Stimulated activated CD4-positive, alpha-beta T cell treated with anti-CD3 and anti-CD28 coated beads, Interleukin-1b, Interleukin-23, amount 100 ng/mL, for 24 hours (primary cell): ENCODE measurements around the gene ELL.

Source experiments
- DNase-seq, 4 experiments: peaks; one replicate each; pipeline ENCODE4 v3.0.0-alpha.2; 2020; ENCODE audit warnings: low read depth in 4 of 4, low spot score in 1 of 4

Gene ELL

GRCh38 chr19:18473003-18473705 lies 48.7 kb downstream of the ELL start:
- DNase-seq, result no peak

GRCh38 chr19:18470787-18471186 lies 51.1 kb downstream of the ELL start:
- no peak for DNase-seq

- DNase-seq, result peak; percentile 46 to 54 (median 48)
These were observed 52.6 kb downstream of the ELL start for GRCh38 chr19:18469069-18469846.

DNA sequence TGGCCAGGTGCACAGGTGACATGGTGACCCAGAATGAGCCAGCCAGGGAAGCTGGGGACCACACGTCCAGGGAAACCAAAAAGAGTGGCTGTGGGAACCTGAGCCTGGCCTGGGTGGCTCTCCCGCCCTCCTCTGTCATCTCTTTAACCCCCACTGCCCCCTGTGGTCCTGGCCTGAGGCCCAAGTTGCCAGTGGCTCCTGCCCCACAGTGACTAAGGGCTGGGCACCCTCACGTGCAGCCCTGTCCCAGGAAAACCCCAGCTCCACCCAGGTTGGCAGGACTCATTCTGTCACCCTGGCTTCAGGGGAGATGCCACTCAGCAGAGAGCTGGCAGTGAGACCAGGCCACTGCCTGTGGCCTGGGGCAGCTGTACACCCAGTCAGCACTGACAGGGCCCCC lies 53.4 kb downstream of the ELL start:
- DNase-seq, result no peak

DNA sequence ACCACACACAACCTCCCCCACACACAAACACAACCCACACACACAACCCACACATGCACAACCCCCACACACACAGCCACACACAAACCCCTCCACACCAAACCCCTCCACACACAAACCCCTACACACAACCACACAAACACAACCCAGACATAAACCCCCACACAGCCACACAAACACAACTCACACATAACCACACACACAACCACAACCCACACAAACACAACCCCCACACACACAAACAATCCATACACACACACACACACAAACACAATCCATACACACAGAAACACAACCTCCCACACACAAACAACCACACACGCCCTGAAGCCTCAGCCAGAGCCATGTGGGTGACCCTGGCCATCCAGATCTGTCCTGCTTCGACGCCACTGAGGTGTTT lies 53.9 kb downstream of the ELL start:
- DNase-seq, result no peak

DNA sequence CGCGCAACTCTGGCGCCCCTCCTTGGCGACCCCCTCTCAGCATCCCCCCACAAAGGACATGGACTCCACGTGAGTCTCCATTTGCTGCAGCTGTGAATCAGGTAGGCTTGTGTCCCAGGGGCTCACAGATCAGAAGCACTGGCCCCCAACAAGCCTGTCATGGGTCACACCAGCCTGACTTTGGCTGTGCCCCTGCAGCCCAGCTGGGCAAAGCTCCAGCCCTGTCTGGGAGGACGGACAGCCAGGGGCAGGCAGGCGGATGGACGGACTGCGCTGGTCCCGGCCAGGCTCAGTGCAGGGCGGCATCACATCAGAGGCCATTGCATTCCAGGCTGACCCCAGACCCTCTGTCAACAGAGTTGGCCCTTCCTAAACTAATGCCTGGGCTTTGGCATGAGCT lies 55.5 kb downstream of the ELL start:
- no peak for DNase-seq

DNA sequence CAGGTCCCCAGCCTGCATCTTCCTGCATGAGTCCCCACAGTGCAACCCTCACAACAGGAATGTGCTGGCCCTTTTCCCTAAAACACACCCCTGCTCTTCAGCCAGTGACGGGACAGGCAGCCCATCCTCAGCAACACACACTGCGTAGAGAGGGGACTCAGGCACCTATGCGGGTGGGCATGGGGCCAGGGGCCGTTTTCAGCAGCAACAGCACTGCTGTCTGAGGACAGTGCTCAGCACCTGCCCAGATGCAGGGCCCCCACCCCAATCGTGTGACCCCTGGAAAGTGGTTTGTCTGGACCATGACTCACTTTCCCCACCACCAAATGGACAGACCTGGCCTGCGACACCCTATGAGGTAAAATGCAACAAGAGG lies 55.9 kb downstream of the ELL start:
- no peak for DNase-seq

- no peak for DNase-seq
These were observed 56.5 kb downstream of the ELL start for GRCh38 chr19:18465214-18465963.

DNA sequence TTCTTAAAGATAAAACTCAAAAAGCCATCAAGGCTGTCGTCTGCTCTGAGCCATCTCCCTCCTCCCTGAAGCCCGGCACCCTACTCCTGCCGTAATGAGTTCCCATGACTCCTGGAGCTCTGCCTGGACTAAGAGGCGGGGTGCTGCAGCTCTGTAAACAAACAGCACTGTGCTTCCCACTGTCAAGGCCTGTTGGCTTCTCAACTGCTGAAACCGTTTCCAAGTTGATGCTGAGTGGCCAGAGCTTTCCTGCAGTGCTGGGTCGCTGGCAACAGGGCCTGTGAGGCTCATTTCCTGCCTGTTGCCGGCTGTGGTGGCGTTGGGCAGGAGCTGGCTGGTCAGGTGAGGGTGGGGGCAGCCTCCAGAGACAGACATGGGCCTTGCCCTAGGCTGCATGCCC lies 57.2 kb downstream of the ELL start:
- DNase-seq, result no peak

- DNase-seq, result no peak
These were observed 60.4 kb downstream of the ELL start for GRCh38 chr19:18461471-18461870.

- no peak for DNase-seq
These were observed 61.0 kb downstream of the ELL start for GRCh38 chr19:18460900-18461299.

DNA sequence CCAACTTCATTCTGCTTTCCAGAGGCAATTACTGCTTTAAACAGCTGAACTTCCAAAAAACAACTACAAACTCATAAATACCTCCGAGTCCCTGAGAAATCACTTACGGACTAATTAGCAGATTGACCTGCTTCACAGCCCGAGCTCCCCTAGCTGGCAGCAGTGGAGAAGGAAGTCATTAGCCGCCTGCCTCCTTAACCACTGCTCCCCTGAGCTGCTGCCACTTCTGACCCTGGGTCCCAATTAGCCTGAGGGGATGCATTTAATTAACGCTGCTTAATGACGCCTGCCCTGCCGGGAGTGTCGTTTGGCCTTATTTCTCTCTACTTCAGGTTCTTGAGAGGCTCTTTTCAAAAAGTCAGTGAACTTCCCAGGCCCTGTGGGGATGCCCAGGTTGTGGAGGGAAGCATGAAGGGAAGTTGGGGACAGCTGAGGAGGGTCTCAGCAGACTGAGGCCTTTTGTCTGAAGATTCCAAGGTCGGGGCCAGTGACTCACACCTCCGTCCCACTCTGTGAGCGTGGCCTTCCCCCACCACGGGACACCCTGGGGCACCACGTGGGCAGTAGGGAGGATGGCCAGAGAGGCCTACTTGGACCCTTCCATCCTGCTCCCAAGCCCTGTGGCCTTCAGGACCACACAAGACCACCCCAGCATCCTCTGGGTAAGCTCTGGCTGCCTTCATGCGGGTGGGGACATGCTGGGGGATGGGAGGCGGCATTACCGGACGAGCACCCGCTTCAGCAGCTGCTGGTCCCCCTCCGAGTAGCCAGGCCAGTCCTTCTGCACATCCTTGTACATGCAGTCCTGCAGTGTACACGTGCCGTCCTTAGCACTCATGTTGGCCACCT lies 64.2 kb downstream of the ELL start:
- no peak for DNase-seq

DNA sequence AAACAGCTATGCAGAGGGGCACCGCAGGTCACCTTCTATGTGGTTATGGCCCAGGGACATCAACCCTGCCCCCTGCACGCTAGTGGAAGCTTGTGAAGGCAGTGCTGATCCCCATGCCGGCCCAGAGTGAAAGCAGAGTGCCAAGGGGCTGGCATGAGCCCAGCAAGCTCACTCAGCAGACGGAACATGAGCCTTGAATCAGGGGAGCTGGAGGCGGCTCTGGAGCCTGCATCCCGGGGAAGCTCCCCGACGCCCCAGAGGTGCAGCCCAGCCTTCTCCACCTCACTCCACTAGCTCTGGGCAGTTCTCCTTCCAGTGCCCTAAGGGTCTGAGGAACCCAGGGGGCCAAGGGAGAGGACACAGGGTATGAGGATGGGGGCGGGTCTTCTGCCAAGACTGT lies 64.9 kb downstream of the ELL start:
- DNase-seq, result no peak

DNA sequence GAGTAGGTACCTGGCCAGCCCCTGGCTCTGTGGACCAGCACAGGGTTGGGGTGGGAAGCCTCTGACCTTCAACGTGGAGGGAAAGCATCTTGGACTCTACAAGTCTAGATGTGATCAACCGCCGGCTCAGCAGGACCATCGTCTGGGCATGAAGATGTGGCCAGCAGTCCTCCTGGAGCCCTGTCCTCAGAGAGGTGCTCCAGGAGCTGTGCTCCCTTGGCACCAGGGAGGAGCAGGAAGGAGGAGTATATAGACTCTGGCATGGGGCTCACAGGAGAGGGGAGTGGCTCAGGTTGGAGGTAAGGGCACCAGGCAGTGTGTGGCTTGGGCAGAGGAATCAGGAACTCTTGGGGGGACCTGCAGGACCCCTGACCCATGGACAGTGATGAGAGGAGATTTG lies 65.6 kb downstream of the ELL start:
- no peak for DNase-seq

DNA sequence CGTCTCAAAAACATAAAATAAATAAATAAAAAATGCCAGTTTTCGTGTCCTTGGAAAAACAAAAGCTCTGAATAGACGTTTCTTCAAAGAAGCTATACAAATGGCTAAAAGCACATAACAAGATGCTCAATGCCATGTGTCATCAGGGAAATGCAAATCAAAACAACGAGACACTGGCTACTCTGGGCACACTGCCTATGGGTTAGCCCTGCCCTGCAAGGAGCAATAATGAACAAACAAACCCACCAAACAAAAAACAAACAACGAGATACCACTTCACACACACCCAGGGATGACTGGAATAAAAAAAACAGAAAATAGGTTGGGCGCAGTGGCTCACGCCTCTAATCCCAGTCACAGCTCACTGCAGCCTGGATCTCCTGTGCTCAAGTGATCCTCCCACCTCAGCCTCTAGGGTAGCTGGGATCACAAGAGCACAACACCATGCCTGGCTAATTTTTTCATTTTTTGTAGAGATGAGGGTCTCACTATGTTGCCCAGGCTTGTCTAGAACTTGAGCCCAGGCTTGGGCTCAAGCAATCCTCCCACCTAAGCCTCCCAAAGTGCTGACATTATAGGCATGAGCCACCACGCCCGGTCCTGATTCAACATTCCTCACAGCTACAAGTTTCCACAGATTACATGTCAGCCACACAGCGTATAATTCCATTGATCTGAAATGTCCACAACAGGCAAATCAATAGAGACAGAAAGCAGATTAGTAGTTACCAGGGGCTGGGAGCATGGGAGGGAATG lies 68.4 kb downstream of the ELL start:
- DNase-seq, result no peak

GRCh38 chr19:18452386-18452785 lies 69.5 kb downstream of the ELL start:
- DNase-seq, result no peak

- peak; percentile 74 to 91 (median 77) for DNase-seq
These were observed 70.7 kb downstream of the ELL start for GRCh38 chr19:18450931-18451836.

DNA sequence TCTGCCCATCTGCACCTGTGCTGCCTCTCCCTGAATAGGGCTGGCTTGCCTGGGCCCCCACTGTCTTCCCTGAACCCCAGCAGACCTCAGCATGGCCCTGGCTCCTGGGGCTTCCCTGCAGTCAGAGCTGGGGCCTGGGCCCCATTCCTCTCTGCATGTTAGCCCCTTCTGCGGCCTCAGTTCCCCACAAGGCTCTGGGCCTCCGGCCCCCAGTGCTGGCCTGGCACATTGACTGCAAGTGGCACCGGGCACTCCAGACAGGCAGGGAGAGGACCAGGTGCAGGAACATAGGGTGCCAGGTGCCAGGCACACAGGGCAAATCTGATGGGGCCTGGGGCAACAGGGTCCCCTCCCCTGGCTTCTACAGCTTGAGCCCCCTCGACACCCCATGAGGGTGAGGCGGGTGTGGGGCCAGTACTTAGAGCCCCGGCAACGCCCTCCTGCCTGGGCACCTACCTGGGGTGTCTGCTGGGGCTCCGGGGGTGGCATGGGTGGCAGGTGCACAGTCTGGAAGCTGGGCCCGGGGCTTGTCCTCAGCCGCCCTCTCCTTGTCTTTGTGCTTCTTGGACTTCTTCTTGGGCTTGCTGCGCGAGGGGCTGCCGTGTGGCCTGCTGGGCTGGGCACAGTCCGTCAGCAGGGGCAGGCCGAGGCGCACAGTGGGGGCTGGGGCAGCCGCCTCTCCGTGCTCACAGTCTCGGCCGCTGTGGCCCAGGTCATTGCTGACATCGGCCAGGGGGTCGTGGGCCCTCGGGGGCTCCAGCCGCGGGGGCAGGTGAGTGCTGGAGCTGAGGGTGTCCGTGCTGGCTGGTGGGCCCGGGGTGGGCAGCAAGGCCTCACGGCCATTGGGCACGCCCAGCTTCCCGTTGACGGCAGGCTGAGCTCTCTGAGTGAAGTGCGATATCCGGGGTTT lies 71.6 kb downstream of the ELL start:
- DNase-seq, result no peak
